ENCODE measurements around the gene TMEM11. TPM values are rescaled to one million over a fixed set of nuclear protein-coding genes. Genes with fewer than 3 reads are reported as not detected.

TMEM11 gene
- total RNA-seq, 1 donor from 2014 or later = 31.6 TPM

- no peak for TF ChIP-seq CTCF (IDR thresholded peaks at IDR 0.05; ENCODE audit: insufficient read depth, low read depth, low read length)
- TF ChIP-seq EZH2 (IDR thresholded peaks at IDR 0.05; ENCODE audit: insufficient read depth, low read length) = no peak
- Mint-ChIP-seq H3K27ac (ENCODE audit: unreplicated experiment) (no peak overlapping the region), H3K9me3 (ENCODE audit: unreplicated experiment) (peaks cover 5% of the 10 kb centered on the region), H3K27me3 (ENCODE audit: low read depth, unreplicated experiment) (no peaks in the 10 kb centered on the region), H3K36me3 (ENCODE audit: low read depth, unreplicated experiment) (peaks cover 6% of the 10 kb centered on the region), H3K4me3 (ENCODE audit: unreplicated experiment) (no peak overlapping the region), H3K4me1 (ENCODE audit: low read depth, unreplicated experiment) (peaks cover 13% of the 10 kb centered on the region)
- peaks cover 4% of the 10 kb centered on the region for H3K79me2 ChIP-seq (ENCODE audit: insufficient read depth, low read length)
- no peaks in the 10 kb centered on the region for H3K27me3 ChIP-seq (ENCODE audit: insufficient read depth, low read length)
- H3K27ac ChIP-seq (ENCODE audit: low read depth, low read length) = no peak overlapping the region
- H3K36me3 ChIP-seq (ENCODE audit: insufficient read depth, low read length) = no peaks in the 10 kb centered on the region
- H4K20me1 ChIP-seq (ENCODE audit: insufficient read depth, low read length) = peaks cover 3% of the 10 kb centered on the region
- H3K4me1 ChIP-seq (ENCODE audit: insufficient read depth, low read length) = no peaks in the 10 kb centered on the region
- no peak overlapping the region for H3K4me3 ChIP-seq (ENCODE audit: insufficient read depth, low read depth, low read length)
- no peak for FAIRE-seq
- no peak overlapping the region for H3K9ac ChIP-seq (ENCODE audit: low read length)
- no peak overlapping the region for H2AFZ ChIP-seq (ENCODE audit: low read depth, low read length)
- H3K9me3 ChIP-seq (ENCODE audit: insufficient read depth, low read depth, low read length) = no peaks in the 10 kb centered on the region
- DNase-seq (ENCODE audit: low read depth) = peak; percentile 6
- no peak overlapping the region for H3K4me2 ChIP-seq (ENCODE audit: low read length)
Observed at GRCh38 chr17:21167303-21167702, 46.7 kb downstream of the TMEM11 start.

- H3K9me3 ChIP-seq (ENCODE audit: insufficient read depth, low read depth, low read length) = no peaks in the 10 kb centered on the region
- no peak overlapping the region for H3K27ac Mint-ChIP-seq (ENCODE audit: unreplicated experiment)
- no peak overlapping the region for H3K4me3 ChIP-seq (ENCODE audit: insufficient read depth, low read depth, low read length)
- no peaks in the 10 kb centered on the region for H3K4me1 ChIP-seq (ENCODE audit: insufficient read depth, low read length)
- peaks cover 5% of the 10 kb centered on the region for H3K9me3 Mint-ChIP-seq (ENCODE audit: unreplicated experiment)
- H2AFZ ChIP-seq (ENCODE audit: low read depth, low read length) = no peak overlapping the region
- peaks cover 16% of the 10 kb centered on the region for H3K4me1 Mint-ChIP-seq (ENCODE audit: low read depth, unreplicated experiment)
- no peak overlapping the region for H3K4me2 ChIP-seq (ENCODE audit: low read length)
- peaks cover 3% of the 10 kb centered on the region for H4K20me1 ChIP-seq (ENCODE audit: insufficient read depth, low read length)
- DNase-seq (ENCODE audit: low read depth) (peak; percentile 66), FAIRE-seq (no peak)
- H3K9ac ChIP-seq (ENCODE audit: low read length) = no peak overlapping the region
- H3K79me2 ChIP-seq (ENCODE audit: insufficient read depth, low read length) = peaks cover 4% of the 10 kb centered on the region
- H3K36me3 Mint-ChIP-seq (ENCODE audit: low read depth, unreplicated experiment) = peaks cover 6% of the 10 kb centered on the region
- TF ChIP-seq CTCF (IDR thresholded peaks at IDR 0.05; ENCODE audit: insufficient read depth, low read depth, low read length) (no peak), EZH2 (IDR thresholded peaks at IDR 0.05; ENCODE audit: insufficient read depth, low read length) (no peak)
- H3K27me3 Mint-ChIP-seq (ENCODE audit: low read depth, unreplicated experiment) = no peaks in the 10 kb centered on the region
- H3K36me3 ChIP-seq (ENCODE audit: insufficient read depth, low read length) = no peaks in the 10 kb centered on the region
- H3K27ac ChIP-seq (ENCODE audit: low read depth, low read length) = no peak overlapping the region
- no peaks in the 10 kb centered on the region for H3K27me3 ChIP-seq (ENCODE audit: insufficient read depth, low read length)
- H3K4me3 Mint-ChIP-seq (ENCODE audit: unreplicated experiment) = no peak overlapping the region
Observed at GRCh38 chr17:21166595-21167210, 47.3 kb downstream of the TMEM11 start.

DNA sequence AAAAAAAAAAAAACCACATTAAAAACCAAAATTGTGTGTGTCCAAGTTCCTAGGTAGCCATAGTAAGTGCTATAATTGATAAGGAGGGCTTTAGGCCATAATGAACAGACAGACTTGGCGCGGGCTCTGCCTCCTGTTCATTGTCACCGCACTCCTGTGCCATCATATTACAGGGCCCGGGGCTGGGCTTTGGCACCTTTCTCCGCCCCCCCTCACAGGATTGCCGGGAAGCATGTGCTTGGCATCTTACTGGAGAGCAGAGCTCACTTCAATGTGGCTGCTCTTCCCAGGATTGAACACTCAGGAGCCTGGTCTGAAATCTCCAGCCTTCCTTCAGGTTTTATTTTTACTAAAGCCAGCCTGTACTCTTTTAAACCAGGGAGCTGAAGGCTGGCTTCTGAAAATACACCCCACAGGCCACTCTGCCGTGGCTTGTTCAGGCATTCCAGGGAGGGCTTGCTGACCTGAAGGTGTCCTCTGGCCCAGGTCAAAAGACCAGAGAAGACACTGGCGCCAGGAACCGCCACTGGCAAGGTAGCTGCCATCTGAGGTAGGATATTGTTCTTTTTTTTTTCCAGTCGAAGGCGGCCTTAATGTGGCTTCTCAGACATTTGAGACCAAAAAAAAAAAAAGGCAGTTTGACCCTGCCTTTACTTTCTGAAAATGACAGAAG is 47.9 kb downstream of the TMEM11 start:
- TF ChIP-seq EZH2 (IDR thresholded peaks at IDR 0.05; ENCODE audit: insufficient read depth, low read length) (no peak), CTCF (IDR thresholded peaks at IDR 0.05; ENCODE audit: insufficient read depth, low read depth, low read length) (no peak)
- peaks cover 4% of the 10 kb centered on the region for H3K79me2 ChIP-seq (ENCODE audit: insufficient read depth, low read length)
- Mint-ChIP-seq H3K4me3 (ENCODE audit: unreplicated experiment) (no peak overlapping the region), H3K27ac (ENCODE audit: unreplicated experiment) (no peak overlapping the region), H3K36me3 (ENCODE audit: low read depth, unreplicated experiment) (peaks cover 4% of the 10 kb centered on the region), H3K9me3 (ENCODE audit: unreplicated experiment) (peaks cover 5% of the 10 kb centered on the region), H3K27me3 (ENCODE audit: low read depth, unreplicated experiment) (no peaks in the 10 kb centered on the region), H3K4me1 (ENCODE audit: low read depth, unreplicated experiment) (peaks cover 20% of the 10 kb centered on the region)
- H3K27ac ChIP-seq (ENCODE audit: low read depth, low read length) = no peak overlapping the region
- H4K20me1 ChIP-seq (ENCODE audit: insufficient read depth, low read length) = peaks cover 3% of the 10 kb centered on the region
- H3K4me1 ChIP-seq (ENCODE audit: insufficient read depth, low read length) = no peaks in the 10 kb centered on the region
- H3K9me3 ChIP-seq (ENCODE audit: insufficient read depth, low read depth, low read length) = no peaks in the 10 kb centered on the region
- no peaks in the 10 kb centered on the region for H3K27me3 ChIP-seq (ENCODE audit: insufficient read depth, low read length)
- DNase-seq (ENCODE audit: low read depth) (no peak), FAIRE-seq (no peak)
- H3K9ac ChIP-seq (ENCODE audit: low read length) = no peak overlapping the region
- no peak overlapping the region for H3K4me3 ChIP-seq (ENCODE audit: insufficient read depth, low read depth, low read length)
- H3K36me3 ChIP-seq (ENCODE audit: insufficient read depth, low read length) = no peaks in the 10 kb centered on the region
- no peak overlapping the region for H3K4me2 ChIP-seq (ENCODE audit: low read length)
- no peak overlapping the region for H2AFZ ChIP-seq (ENCODE audit: low read depth, low read length)
